ENCODE measurements around the gene UVRAG. TPM values are rescaled to one million over a fixed set of nuclear protein-coding genes. Genes with fewer than 3 reads are reported as not detected.

Gene UVRAG
- total RNA-seq, 1 experiment from 2014 or later = 31.3 TPM

- H3K4me1 Mint-ChIP-seq (ENCODE audit: low read depth, unreplicated experiment) = peaks cover 57% of the 10 kb centered on the region
- no peaks in the 10 kb centered on the region for H3K9me3 ChIP-seq
- TF ChIP-seq CTCF (IDR thresholded peaks at IDR 0.05; ENCODE audit: insufficient read depth in 1 of 2, low read depth in 1 of 2, low read length in 1 of 2, severe bottlenecking in 1 of 2, unreplicated experiment in 1 of 2) = no peak
- CTCF ChIA-PET = interaction anchor here (0.6 to 2.3 kb wide), 4 partner anchors 22 to 188 kb away, joined by 3 to 10 read pairs (median 6); no protein-coding TSS in a partner anchor
- no peaks in the 10 kb centered on the region for H3K9me3 Mint-ChIP-seq (ENCODE audit: unreplicated experiment)
- peaks cover 10% of the 10 kb centered on the region for H3K36me3 ChIP-seq (ENCODE audit: control insufficient read depth, insufficient read depth, low read length)
- no peaks in the 10 kb centered on the region for H3K27me3 Mint-ChIP-seq (ENCODE audit: insufficient read depth, unreplicated experiment)
- peak overlapping the region; percentile 11 for H3K4me3 Mint-ChIP-seq (ENCODE audit: unreplicated experiment)
- H3K36me3 Mint-ChIP-seq (ENCODE audit: insufficient read depth, unreplicated experiment) = peaks cover 10% of the 10 kb centered on the region
- intact Hi-C loops (cut with micrococcal nuclease; ENCODE audit: unreplicated experiment) = no loop called here
- POLR2A ChIA-PET = interaction anchor here (0.9 to 2.5 kb wide), 2 partner anchors 30 to 197 kb away, joined by 8 to 13 read pairs; partner anchors contain the start of gene UVRAG
- no peak overlapping the region for H3K4me3 ChIP-seq (ENCODE audit: low read depth, low read length)
- DNase-seq = no peak
- peak overlapping the region; percentile 77 for H3K27ac Mint-ChIP-seq (ENCODE audit: unreplicated experiment)
- no peaks in the 10 kb centered on the region for H3K27me3 ChIP-seq (replicated peaks; ENCODE audit: control insufficient read depth, insufficient read depth, low read length)
- peaks cover 68% of the 10 kb centered on the region for H3K4me1 ChIP-seq
- no TSS peak for BruUV-seq (replicated peaks)
Observed at GRCh38 chr11:75785187-75785586, 29.8 kb upstream of the UVRAG start.

GRCh38 chr11:75786101-75786736 is 28.8 kb upstream of the UVRAG start:
- Mint-ChIP-seq H3K27me3 (ENCODE audit: insufficient read depth, unreplicated experiment) (no peaks in the 10 kb centered on the region), H3K4me3 (ENCODE audit: unreplicated experiment) (peak overlapping the region; percentile 53), H3K36me3 (ENCODE audit: insufficient read depth, unreplicated experiment) (peaks cover 10% of the 10 kb centered on the region), H3K9me3 (ENCODE audit: unreplicated experiment) (no peaks in the 10 kb centered on the region), H3K27ac (ENCODE audit: unreplicated experiment) (peak overlapping the region; percentile 77), H3K4me1 (ENCODE audit: low read depth, unreplicated experiment) (peaks cover 57% of the 10 kb centered on the region)
- CTCF ChIA-PET = interaction anchor here (0.6 to 2.3 kb wide), 18 partner anchors 9 to 263 kb away, joined by 3 to 19 read pairs (median 4); partner anchors contain the start of gene DGAT2
- H3K4me3 ChIP-seq (ENCODE audit: low read depth, low read length) = no peak overlapping the region
- TSS peak; percentile 84 for BruUV-seq (replicated peaks)
- peak; percentile 97 to 98 for DNase-seq
- intact Hi-C loops (cut with micrococcal nuclease; ENCODE audit: unreplicated experiment) = loop anchor here (1.0 kb wide), 2 partner anchors 17 to 18 kb away; partner anchors contain the start of gene DGAT2
- TF ChIP-seq CTCF (IDR thresholded peaks at IDR 0.05; ENCODE audit: insufficient read depth in 1 of 2, low read depth in 1 of 2, low read length in 1 of 2, severe bottlenecking in 1 of 2, unreplicated experiment in 1 of 2) = no peak
- no peaks in the 10 kb centered on the region for H3K27me3 ChIP-seq (replicated peaks; ENCODE audit: control insufficient read depth, insufficient read depth, low read length)
- no peaks in the 10 kb centered on the region for H3K9me3 ChIP-seq
- peaks cover 60% of the 10 kb centered on the region for H3K4me1 ChIP-seq
- H3K36me3 ChIP-seq (ENCODE audit: control insufficient read depth, insufficient read depth, low read length) = peaks cover 12% of the 10 kb centered on the region
- POLR2A ChIA-PET = interaction anchor here (0.6 to 2.5 kb wide), 10 partner anchors 10 to 660 kb away, joined by 3 to 13 read pairs (median 4); partner anchors contain the start of gene UVRAG

GRCh38 chr11:75789521-75789920 is 25.5 kb upstream of the UVRAG start:
- H3K27me3 ChIP-seq (replicated peaks; ENCODE audit: control insufficient read depth, insufficient read depth, low read length) = no peaks in the 10 kb centered on the region
- no peak for TF ChIP-seq CTCF (IDR thresholded peaks at IDR 0.05; ENCODE audit: insufficient read depth in 1 of 2, low read depth in 1 of 2, low read length in 1 of 2, severe bottlenecking in 1 of 2, unreplicated experiment in 1 of 2)
- Mint-ChIP-seq H3K27me3 (ENCODE audit: insufficient read depth, unreplicated experiment) (no peaks in the 10 kb centered on the region), H3K9me3 (ENCODE audit: unreplicated experiment) (no peaks in the 10 kb centered on the region), H3K4me1 (ENCODE audit: low read depth, unreplicated experiment) (peaks cover 34% of the 10 kb centered on the region), H3K27ac (ENCODE audit: unreplicated experiment) (no peak overlapping the region), H3K4me3 (ENCODE audit: unreplicated experiment) (no peak overlapping the region), H3K36me3 (ENCODE audit: insufficient read depth, unreplicated experiment) (peaks cover 10% of the 10 kb centered on the region)
- BruUV-seq (replicated peaks) = no TSS peak
- POLR2A ChIA-PET = no interaction called here
- no peak overlapping the region for H3K4me3 ChIP-seq (ENCODE audit: low read depth, low read length)
- no peaks in the 10 kb centered on the region for H3K9me3 ChIP-seq
- intact Hi-C loops (cut with micrococcal nuclease; ENCODE audit: unreplicated experiment) = no loop called here
- peaks cover 32% of the 10 kb centered on the region for H3K4me1 ChIP-seq
- CTCF ChIA-PET = interaction anchor here (0.6 kb wide), 1 partner anchor 14 kb away, joined by 3 read pairs; no protein-coding TSS in a partner anchor
- no peak for DNase-seq
- peaks cover 15% of the 10 kb centered on the region for H3K36me3 ChIP-seq (ENCODE audit: control insufficient read depth, insufficient read depth, low read length)

All from Caco-2 (cell line).